ENCODE results near the gene TNIK. TPM values are rescaled to one million over a fixed set of nuclear protein-coding genes. Genes with fewer than 3 reads are reported as not detected.
"Not testable (repeated sequence)": the region's sequence is repeated elsewhere in the genome, so short reads cannot be mapped to it uniquely, and the experiment has no call there.

TNIK gene
- total and polyA plus RNA-seq, 5 experiments from 2014 or later, result 13.2 to 50.0 (median 16.1) TPM

DNA sequence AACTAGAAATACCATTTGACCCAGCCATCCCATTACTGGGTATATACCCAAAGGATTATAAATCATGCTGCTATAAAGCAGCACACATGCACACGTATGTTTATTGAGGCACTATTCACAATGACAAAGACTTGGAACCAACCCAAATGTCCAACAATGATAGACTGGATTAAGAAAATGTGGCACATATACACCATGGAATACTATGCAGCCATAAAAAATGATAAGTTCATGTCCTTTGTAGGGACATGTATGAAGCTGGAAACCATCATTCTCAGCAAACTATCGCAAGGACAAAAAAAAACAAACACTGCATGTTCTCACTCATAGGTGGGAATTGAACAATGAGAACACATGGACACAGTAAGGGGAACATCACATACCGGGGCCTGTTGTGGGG is 340.8 kb downstream of the TNIK start:
- DNase-seq, H3K27me3 Mint-ChIP-seq, H3K4me3 Mint-ChIP-seq, H3K4me1 Mint-ChIP-seq, H3K27ac Mint-ChIP-seq, ATAC-seq, POLR2A ChIA-PET, H3K9me3 Mint-ChIP-seq: not testable (repeated sequence)
- peaks cover 41 to 90% (median 65%) of the 10 kb centered on the region in 3 donors for H3K36me3 Mint-ChIP-seq

DNA sequence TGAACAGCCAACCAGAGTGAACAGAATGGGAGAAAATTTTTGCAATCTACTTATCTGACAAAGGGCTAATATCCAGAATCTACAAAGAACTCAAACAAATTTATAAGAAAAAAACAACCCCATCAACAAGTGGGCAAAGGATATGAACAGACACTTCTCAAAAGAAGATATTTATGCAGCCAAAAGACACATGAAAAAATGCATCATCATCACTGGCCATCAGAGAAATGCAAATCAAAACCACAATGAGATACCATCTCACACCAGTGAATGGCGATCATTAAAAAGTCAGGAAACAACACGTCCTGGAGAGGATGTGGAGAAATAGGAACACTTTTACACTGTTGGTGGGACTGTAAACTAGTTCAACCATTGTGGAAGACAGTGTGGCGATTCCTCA is 341.2 kb downstream of the TNIK start:
- ATAC-seq, DNase-seq, H3K4me3 Mint-ChIP-seq, H3K27ac Mint-ChIP-seq, H3K4me1 Mint-ChIP-seq, H3K9me3 Mint-ChIP-seq, H3K27me3 Mint-ChIP-seq, POLR2A ChIA-PET: not testable (repeated sequence)
- peaks cover 40 to 91% (median 63%) of the 10 kb centered on the region in 3 donors for H3K36me3 Mint-ChIP-seq

DNA sequence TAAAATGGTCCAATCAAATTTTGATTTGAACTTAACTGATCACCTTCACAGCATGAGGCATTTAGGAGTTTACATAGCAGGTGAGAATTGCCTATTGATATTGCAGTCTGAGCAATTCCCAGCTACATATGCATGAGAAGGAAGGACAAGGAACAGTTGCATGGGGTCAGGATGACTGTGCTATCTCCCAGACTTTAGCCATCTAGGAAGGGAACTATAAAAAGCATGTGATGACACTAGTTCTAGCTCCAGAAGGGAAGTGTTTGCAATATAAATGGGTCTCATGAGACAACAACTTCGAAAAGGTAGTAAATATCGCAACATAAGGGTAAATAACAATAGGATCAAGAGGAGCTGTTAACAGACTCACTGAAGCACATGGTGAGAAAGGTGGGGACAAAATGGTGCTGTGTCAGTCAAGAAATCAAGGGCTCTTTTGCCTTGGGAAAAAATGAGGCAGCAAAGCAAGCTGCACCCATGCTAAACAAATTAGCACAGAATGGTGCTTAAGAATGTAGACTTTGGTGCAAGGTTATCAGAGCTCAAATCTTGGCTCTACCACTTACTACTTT is 343.3 kb downstream of the TNIK start:
- ATAC-seq, result no peak
- POLR2A ChIA-PET, result no interaction called here
- peaks cover 0 to 4% (median 0%) of the 10 kb centered on the region in 9 donors for H3K9me3 Mint-ChIP-seq
- no peaks in the 10 kb centered on the region for H3K27me3 Mint-ChIP-seq
- no peak for DNase-seq
- H3K4me3 Mint-ChIP-seq, result no peak overlapping the region
- H3K36me3 Mint-ChIP-seq, result peaks cover 24 to 86% (median 47%) of the 10 kb centered on the region in 3 donors
- H3K27ac Mint-ChIP-seq, result peak overlapping the region in 2 of 10 donors; percentile 34 to 48
- peaks cover 0 to 7% (median 0%) of the 10 kb centered on the region in 4 donors for H3K4me1 Mint-ChIP-seq

DNA sequence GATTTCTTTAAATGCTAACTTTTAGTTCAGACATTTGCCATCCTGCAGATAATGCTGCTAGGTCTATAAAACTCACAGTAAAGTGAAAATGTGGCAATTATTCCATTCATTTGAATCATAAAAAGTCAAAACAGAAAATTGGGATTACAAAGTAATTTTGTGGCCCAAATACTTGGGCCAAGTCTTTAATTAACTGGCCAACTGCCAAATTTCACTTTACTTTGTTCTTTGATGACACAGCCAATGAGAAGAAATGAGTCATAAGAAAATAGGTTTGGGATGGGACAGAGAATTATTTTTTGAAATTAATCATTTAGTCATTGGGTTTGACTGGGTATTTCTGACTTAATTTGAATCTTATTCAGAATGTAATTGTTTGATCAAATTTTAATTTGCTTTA is 343.8 kb downstream of the TNIK start:
- ATAC-seq (no peak), DNase-seq (no peak)
- Mint-ChIP-seq H3K9me3 (peaks cover 0 to 4% (median 0%) of the 10 kb centered on the region in 9 donors), H3K27me3 (no peaks in the 10 kb centered on the region), H3K4me1 (peaks cover 0 to 7% (median 0%) of the 10 kb centered on the region in 4 donors), H3K4me3 (no peak overlapping the region), H3K27ac (no peak overlapping the region), H3K36me3 (peaks cover 24 to 86% (median 47%) of the 10 kb centered on the region in 3 donors)
- POLR2A ChIA-PET, result no interaction called here

DNA sequence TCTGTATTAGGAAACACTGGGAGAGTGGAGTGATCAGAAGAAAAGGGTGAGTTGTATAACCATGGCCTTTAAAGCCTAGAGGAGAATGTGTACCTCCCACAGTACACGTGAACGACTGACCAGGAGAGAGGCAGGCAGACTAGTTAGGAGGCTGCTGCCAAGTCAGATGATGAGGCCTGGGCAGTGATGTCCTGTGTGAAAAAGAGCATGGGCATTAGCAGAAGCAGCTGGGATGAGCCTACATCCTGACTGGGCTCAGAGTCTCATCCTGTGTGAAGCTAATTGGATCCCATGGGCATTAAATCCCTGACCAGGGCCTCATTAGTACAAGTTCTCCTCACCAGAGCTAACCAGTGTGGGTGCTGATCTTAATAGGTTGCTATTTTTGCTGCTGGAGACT is 344.5 kb downstream of the TNIK start:
- peaks cover 0 to 4% (median 0%) of the 10 kb centered on the region in 9 donors for H3K9me3 Mint-ChIP-seq
- POLR2A ChIA-PET, result no interaction called here
- H3K4me3 Mint-ChIP-seq, result no peak overlapping the region
- H3K4me1 Mint-ChIP-seq, result peaks cover 0 to 7% (median 0%) of the 10 kb centered on the region in 4 donors
- DNase-seq, result no peak
- ATAC-seq, result no peak
- peak overlapping the region in 2 of 10 donors; percentile 16 to 77 for H3K27ac Mint-ChIP-seq
- H3K36me3 Mint-ChIP-seq, result peaks cover 17 to 86% (median 44%) of the 10 kb centered on the region in 3 donors
- H3K27me3 Mint-ChIP-seq, result no peaks in the 10 kb centered on the region

DNA sequence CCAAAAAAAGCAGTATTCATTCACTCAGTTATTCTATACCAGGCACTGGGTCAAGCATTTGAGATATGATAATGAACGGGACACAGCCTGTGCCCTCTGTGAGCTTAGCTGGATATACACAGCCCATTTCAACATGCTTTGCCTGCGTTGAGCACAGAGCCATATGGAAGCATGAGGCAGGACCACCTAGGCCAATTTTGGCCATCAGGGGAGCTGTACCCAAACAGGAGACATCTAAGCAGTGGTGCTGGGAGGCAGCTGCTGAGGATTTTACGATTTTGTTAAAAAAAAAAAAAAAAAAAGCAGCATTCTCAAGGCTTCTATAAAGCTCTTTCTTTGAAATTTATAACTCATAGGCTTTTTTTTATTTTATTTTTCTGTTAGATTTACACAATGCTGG is 346.5 kb downstream of the TNIK start:
- DNase-seq (no peak), ATAC-seq (no peak)
- Mint-ChIP-seq H3K4me3 (no peak overlapping the region), H3K36me3 (peaks cover 11 to 86% (median 39%) of the 10 kb centered on the region in 3 donors), H3K4me1 (peaks cover 0 to 7% (median 0%) of the 10 kb centered on the region in 4 donors), H3K27ac (no peak overlapping the region), H3K9me3 (no peaks in the 10 kb centered on the region), H3K27me3 (no peaks in the 10 kb centered on the region)
- POLR2A ChIA-PET, result no interaction called here

DNA sequence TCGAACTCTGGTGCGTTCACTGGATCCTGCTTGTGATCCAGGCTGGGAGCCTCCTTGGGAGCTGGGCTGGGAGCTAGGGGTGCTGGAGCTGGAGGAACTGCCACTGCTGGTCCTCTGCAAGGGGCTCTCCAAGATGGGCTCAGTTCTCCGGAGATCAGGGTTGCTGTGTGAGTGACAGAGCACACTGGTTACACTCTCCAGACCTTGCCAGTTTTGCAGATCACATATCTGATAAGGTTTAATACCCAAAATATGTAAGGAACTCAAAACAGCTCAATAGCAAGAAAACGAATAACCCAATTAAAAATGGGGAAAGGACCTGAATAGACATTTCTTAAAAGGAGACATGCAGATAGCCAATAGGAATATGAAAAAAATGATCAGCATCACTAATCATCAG is 349.5 kb downstream of the TNIK start:
- Mint-ChIP-seq H3K36me3 (peaks cover 11 to 93% (median 56%) of the 10 kb centered on the region in 3 donors), H3K27me3 (no peaks in the 10 kb centered on the region)

DNA sequence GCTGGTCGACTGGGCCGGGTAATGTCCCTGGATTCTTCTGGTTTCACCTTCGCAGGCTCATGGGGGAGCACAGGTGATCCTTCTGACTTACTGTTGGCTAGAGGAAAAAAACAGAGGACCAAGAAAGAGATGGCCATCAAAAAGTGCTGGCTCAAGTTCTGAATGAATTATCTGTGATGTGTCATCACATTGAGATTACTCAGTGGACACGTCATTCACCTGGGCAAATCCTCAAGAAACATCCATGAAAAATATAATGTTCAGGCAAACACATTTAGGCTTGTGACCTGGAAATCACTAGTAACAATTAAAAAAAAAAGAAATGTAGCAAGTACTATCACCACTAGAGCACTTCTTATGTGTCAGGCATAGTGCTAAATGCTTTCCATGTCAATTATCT is 352.1 kb downstream of the TNIK start:
- ATAC-seq, result no peak
- H3K4me1 Mint-ChIP-seq, result peaks cover 0 to 1% (median 0%) of the 10 kb centered on the region in 4 donors
- POLR2A ChIA-PET, result no interaction called here
- no peaks in the 10 kb centered on the region for H3K9me3 Mint-ChIP-seq
- H3K27ac Mint-ChIP-seq, result peak overlapping the region in 1 of 10 donors; percentile 10
- H3K27me3 Mint-ChIP-seq, result no peaks in the 10 kb centered on the region
- no peak for DNase-seq
- no peak overlapping the region for H3K4me3 Mint-ChIP-seq
- peaks cover 5 to 86% (median 60%) of the 10 kb centered on the region in 3 donors for H3K36me3 Mint-ChIP-seq

More for the DNA sequence above, 349.5 kb downstream of the TNIK start:
- Mint-ChIP-seq H3K27ac (no peak overlapping the region), H3K4me3 (no peak overlapping the region), H3K4me1 (peaks cover 0 to 6% (median 0%) of the 10 kb centered on the region in 4 donors), H3K9me3 (no peaks in the 10 kb centered on the region)
- DNase-seq (no peak), ATAC-seq (no peak)
- POLR2A ChIA-PET, result no interaction called here

DNA sequence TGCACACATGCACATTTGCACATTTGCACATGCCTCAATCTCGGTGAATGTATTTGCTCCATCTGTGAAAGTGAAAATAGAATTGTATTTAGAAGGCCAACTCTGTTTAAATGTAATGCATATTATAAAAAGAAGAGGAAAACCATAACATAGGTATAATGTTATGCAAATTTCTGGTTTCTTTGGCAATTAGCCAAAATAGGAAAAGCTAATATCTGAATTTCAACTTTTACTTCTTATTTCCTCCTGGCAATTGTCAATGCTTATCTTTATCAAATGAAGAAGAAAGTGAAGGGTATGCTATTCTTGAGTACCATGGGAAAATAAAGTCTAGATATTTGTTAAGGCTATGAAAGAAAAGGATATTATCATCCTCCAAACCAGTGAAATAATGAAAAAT is 357.0 kb downstream of the TNIK start:
- H3K36me3 Mint-ChIP-seq, result peaks cover 25 to 81% (median 64%) of the 10 kb centered on the region in 3 donors
- peaks cover 0 to 5% (median 0%) of the 10 kb centered on the region in 4 donors for H3K4me1 Mint-ChIP-seq
- H3K27me3 Mint-ChIP-seq, result no peaks in the 10 kb centered on the region
- POLR2A ChIA-PET, result no interaction called here
- H3K4me3 Mint-ChIP-seq, result no peak overlapping the region
- H3K27ac Mint-ChIP-seq, result no peak overlapping the region
- DNase-seq (no peak), ATAC-seq (no peak)
- peaks cover 0 to 2% (median 0%) of the 10 kb centered on the region in 9 donors for H3K9me3 Mint-ChIP-seq

DNA sequence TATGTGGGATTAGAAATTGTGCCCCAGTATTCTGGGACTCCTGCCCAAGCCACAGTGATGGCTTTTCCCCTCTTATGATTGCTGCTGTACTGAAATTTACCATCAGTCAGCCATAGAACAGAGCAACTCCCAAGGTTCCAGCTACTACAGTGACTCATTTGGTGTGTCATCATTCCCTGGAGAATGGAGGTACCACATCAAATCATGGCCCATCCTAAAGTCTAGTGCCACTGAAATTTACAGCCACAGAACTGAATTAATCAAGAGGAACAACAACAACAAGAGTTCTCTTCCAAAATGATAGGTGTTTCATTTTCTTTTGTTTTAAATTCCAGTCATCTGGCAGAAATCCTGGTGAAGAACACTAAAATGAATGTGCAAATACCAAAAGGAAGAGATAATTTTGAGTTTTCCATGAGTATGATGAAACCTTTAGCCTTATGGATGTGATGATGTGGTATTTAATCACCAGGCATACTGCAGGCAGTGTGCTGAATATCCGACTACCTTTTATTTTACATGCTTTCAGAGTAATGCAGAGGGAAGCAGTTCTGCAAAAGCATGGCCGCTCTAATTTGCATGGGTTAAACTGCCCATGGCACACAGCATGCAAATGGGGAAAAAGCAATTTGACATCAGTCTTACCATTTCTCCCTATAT is 358.1 kb downstream of the TNIK start:
- Mint-ChIP-seq H3K4me3 (no peak overlapping the region), H3K27ac (no peak overlapping the region), H3K36me3 (peaks cover 25 to 79% (median 62%) of the 10 kb centered on the region in 3 donors), H3K27me3 (no peaks in the 10 kb centered on the region), H3K4me1 (peaks cover 0 to 5% (median 0%) of the 10 kb centered on the region in 4 donors), H3K9me3 (peaks cover 0 to 2% (median 0%) of the 10 kb centered on the region in 9 donors)
- DNase-seq (no peak), ATAC-seq (no peak)
- POLR2A ChIA-PET, result no interaction called here

DNA sequence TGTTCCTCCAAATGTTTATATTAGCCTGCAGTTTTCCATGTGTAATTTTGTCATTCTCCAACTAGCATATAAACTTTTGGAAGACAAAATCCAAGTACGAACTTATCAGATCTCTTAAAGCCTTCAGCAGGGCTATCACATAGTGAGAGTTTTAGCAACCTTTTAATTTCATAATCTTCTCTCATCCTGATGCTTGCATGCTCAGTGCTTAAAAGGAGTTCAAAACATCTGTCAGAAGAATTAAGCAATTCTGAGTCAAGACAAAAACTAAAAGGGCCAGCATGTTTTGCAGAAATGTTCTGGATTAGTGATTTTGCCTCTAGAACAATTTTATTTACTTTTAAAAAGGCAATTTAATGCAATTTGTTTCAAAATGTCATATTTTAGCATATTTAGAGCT is 360.3 kb downstream of the TNIK start:
- Mint-ChIP-seq H3K4me1 (peaks cover 0 to 4% (median 0%) of the 10 kb centered on the region in 4 donors), H3K9me3 (peaks cover 0 to 2% (median 0%) of the 10 kb centered on the region in 9 donors)
- POLR2A ChIA-PET, result no interaction called here

DNA sequence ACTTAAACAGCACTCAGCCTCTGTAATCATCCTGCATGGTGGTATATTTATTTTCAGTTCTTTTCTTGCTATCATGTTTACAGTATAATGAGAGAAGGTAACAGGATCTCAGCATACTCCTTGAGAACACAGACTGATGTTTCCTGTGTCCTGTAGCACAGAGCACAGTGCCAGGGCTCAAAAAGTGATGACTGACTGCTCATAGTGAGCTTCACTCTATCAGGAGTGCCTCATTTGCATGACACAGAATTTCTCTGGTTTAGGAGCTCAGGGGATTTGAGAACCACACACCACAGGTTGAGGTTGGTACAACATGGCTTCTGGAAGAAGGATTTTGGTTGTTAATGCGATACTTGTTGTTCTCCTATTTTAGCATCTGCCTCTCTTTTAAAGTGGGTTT is 365.1 kb downstream of the TNIK start:
- H3K27ac Mint-ChIP-seq, result no peak overlapping the region
- peaks cover 33 to 87% (median 48%) of the 10 kb centered on the region in 3 donors for H3K36me3 Mint-ChIP-seq
- no peak overlapping the region for H3K4me3 Mint-ChIP-seq
- DNase-seq, result no peak
- ATAC-seq, result no peak
- POLR2A ChIA-PET, result no interaction called here
- peaks cover 0 to 2% (median 0%) of the 10 kb centered on the region in 4 donors for H3K4me1 Mint-ChIP-seq
- peaks cover 0 to 2% (median 0%) of the 10 kb centered on the region in 9 donors for H3K9me3 Mint-ChIP-seq
- H3K27me3 Mint-ChIP-seq, result no peaks in the 10 kb centered on the region

More for the DNA sequence above, 360.3 kb downstream of the TNIK start:
- Mint-ChIP-seq H3K27ac (no peak overlapping the region), H3K27me3 (no peaks in the 10 kb centered on the region), H3K36me3 (peaks cover 32 to 78% (median 53%) of the 10 kb centered on the region in 3 donors), H3K4me3 (no peak overlapping the region)
- no peak for ATAC-seq
- DNase-seq, result no peak

DNA sequence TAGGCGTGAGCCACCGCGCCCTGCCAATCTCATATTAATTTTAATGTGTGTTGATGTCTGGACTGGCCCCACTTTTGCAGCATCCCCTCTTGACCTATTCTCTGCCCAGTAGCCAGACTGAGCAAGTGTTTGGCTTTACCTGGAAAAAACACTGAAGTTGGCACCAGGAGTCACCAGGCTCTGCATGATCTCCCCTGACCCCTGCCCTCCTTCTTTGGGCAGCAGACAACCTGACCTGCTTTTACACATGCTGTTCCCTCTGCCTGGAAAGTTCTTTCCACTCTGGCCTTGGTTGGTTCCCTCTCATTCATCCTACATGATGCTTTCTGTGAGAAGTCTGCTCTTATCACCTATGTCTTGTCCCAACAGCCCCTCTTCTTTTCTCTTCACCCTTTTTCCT is 365.8 kb downstream of the TNIK start:
- peaks cover 0 to 4% (median 0%) of the 10 kb centered on the region in 4 donors for H3K4me1 Mint-ChIP-seq
- H3K4me3 Mint-ChIP-seq, result no peak overlapping the region
- no peak for DNase-seq
- peaks cover 0 to 2% (median 0%) of the 10 kb centered on the region in 9 donors for H3K9me3 Mint-ChIP-seq
- peak overlapping the region in 1 of 10 donors; percentile 44 for H3K27ac Mint-ChIP-seq
- peaks cover 31 to 87% (median 46%) of the 10 kb centered on the region in 3 donors for H3K36me3 Mint-ChIP-seq
- H3K27me3 Mint-ChIP-seq, result no peaks in the 10 kb centered on the region
- POLR2A ChIA-PET, result no interaction called here
- no peak for ATAC-seq
